ENCODE results near the gene TMEM150A.

Gene TMEM150A

DNA sequence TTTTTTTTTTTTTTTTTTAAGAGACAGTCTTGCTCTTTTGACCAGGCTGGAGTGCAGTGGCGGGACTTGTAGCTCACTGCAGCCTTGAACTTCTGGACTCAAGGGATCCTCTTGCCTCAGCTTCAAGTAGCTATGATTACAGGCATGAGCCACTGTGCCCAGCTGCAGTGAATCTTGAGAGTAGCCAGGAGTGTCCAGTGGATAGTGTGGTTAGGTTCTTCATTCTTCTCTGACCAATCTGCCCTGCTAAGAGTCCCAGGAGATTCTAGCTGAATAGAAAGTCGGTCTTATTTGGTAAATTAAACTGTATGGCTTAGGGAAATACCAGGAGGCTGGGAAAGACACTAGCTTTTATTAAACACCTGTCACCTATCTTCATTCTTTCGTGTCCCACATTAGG is 28.8 kb upstream of the TMEM150A start:
- Histone ChIP-seq H3K4me2 (ENCODE audit: low read depth, low read length, poor library complexity, severe bottlenecking) (no peak overlapping the region), H3K79me2 (ENCODE audit: insufficient read depth, low read length) (peaks cover 11% of the 10 kb centered on the region; the same call in 1 of the 2 replicates), H3K9me2 (replicated peaks; ENCODE audit: insufficient read depth, low read length) (no peaks in the 10 kb centered on the region), H3K9me3 (ENCODE audit: insufficient read depth, low read length) (no peaks in the 10 kb centered on the region), H3K27me3 (ENCODE audit: low read length) (no peaks in the 10 kb centered on the region), H3K27ac (ENCODE audit: low read depth, low read length) (no peak overlapping the region), H3F3A (ENCODE audit: insufficient read depth) (peaks cover 9% of the 10 kb centered on the region; the same call in 1 of the 2 replicates), H4K20me1 (ENCODE audit: low read depth, low read length) (no peaks in the 10 kb centered on the region), H3K9ac (ENCODE audit: low read length) (no peak overlapping the region), H3K36me3 (ENCODE audit: low read length) (peaks cover 33% of the 10 kb centered on the region; the same call in 1 of the 2 replicates), H2AFZ (ENCODE audit: low read depth, low read length, severe bottlenecking) (no peak overlapping the region), H3K4me3 (ENCODE audit: insufficient read depth, low read length, poor library complexity, severe bottlenecking) (no peak overlapping the region)
- no peak for TF ChIP-seq EZH2phosphoT487 (conservative IDR thresholded peaks at IDR 0.05; ENCODE audit: low read length)
- TF ChIP-seq, protein P1, sequence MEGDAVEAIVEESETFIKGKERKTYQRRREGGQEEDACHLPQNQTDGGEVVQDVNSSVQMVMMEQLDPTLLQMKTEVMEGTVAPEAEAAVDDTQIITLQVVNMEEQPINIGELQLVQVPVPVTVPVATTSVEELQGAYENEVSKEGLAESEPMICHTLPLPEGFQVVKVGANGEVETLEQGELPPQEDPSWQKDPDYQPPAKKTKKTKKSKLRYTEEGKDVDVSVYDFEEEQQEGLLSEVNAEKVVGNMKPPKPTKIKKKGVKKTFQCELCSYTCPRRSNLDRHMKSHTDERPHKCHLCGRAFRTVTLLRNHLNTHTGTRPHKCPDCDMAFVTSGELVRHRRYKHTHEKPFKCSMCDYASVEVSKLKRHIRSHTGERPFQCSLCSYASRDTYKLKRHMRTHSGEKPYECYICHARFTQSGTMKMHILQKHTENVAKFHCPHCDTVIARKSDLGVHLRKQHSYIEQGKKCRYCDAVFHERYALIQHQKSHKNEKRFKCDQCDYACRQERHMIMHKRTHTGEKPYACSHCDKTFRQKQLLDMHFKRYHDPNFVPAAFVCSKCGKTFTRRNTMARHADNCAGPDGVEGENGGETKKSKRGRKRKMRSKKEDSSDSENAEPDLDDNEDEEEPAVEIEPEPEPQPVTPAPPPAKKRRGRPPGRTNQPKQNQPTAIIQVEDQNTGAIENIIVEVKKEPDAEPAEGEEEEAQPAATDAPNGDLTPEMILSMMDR (IDR thresholded peaks at IDR 0.05; ENCODE audit: insufficient read depth, low read length, poor library complexity, severe bottlenecking) = no peak

DNA sequence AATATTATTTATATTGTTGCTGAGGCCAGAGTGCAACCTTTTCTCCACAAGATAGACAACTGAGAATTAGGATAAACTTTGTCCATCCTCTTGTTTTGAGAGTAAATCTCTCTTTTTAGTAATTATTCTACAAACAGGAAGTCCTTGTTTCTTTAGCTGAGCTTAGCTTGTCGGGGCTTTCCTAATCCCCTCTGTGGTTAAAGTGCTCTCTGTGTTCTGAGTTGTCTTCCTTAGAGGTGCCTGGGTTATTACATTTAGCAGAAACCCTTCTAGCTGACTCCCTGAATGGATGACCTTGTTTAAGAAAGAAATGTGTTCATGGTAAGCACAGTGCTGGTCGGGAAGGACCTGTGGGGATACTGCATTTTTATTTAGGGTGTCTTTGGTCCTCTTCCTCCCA is 26.2 kb upstream of the TMEM150A start:
- H4K20me1 ChIP-seq (ENCODE audit: low read depth, low read length) = peaks cover under 1% of the 10 kb centered on the region; the same call in 1 of the 2 replicates
- peaks cover 2% of the 10 kb centered on the region; the same call in 1 of the 2 replicates for H3F3A ChIP-seq (ENCODE audit: insufficient read depth)
- TF ChIP-seq, protein P1 (IDR thresholded peaks at IDR 0.05; ENCODE audit: insufficient read depth, low read length, poor library complexity, severe bottlenecking) = no peak
- no peak for TF ChIP-seq EZH2phosphoT487 (conservative IDR thresholded peaks at IDR 0.05; ENCODE audit: low read length)
- H3K27me3 ChIP-seq (ENCODE audit: low read length) = no peaks in the 10 kb centered on the region
- no peak overlapping the region for H3K4me2 ChIP-seq (ENCODE audit: low read depth, low read length, poor library complexity, severe bottlenecking)
- H3K79me2 ChIP-seq (ENCODE audit: insufficient read depth, low read length) = peaks cover 7% of the 10 kb centered on the region; the same call in 1 of the 2 replicates
- no peaks in the 10 kb centered on the region for H3K9me3 ChIP-seq (ENCODE audit: insufficient read depth, low read length)
- H3K9me2 ChIP-seq (replicated peaks; ENCODE audit: insufficient read depth, low read length) = no peaks in the 10 kb centered on the region
- no peak overlapping the region for H2AFZ ChIP-seq (ENCODE audit: low read depth, low read length, severe bottlenecking)
- H3K4me3 ChIP-seq (ENCODE audit: insufficient read depth, low read length, poor library complexity, severe bottlenecking) = no peak overlapping the region
- peaks cover 43% of the 10 kb centered on the region for H3K36me3 ChIP-seq (ENCODE audit: low read length)
- no peak overlapping the region for H3K9ac ChIP-seq (ENCODE audit: low read length)
- no peak overlapping the region for H3K27ac ChIP-seq (ENCODE audit: low read depth, low read length)

DNA sequence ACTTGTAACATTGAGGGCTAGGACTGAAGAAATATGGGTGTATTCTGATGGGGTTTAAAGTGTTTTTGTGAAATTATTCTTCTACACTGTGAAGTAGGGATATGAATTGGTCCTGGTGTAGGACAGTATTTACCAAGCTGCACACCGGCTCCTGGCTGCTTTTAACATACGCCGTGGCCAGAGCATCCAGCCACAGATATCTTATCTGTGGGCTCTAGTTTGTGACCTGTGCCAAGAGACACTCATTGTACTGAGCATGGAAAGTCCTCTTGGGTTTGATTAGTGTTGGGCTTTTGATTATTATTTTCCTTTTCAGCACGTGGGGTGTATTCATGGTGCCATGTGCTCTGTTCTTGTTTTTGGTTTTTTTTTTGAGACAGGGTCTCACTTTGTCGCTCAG is 21.5 kb upstream of the TMEM150A start:
- Histone ChIP-seq H3K9me2 (replicated peaks; ENCODE audit: insufficient read depth, low read length) (no peaks in the 10 kb centered on the region), H3K9me3 (ENCODE audit: insufficient read depth, low read length) (no peaks in the 10 kb centered on the region), H3K9ac (ENCODE audit: low read length) (no peak overlapping the region), H3K4me3 (ENCODE audit: insufficient read depth, low read length, poor library complexity, severe bottlenecking) (no peak overlapping the region), H3K79me2 (ENCODE audit: insufficient read depth, low read length) (peaks cover 38% of the 10 kb centered on the region), H3K27ac (ENCODE audit: low read depth, low read length) (no peak overlapping the region), H3F3A (ENCODE audit: insufficient read depth) (peaks cover 3% of the 10 kb centered on the region; the same call in 1 of the 2 replicates), H3K27me3 (ENCODE audit: low read length) (no peaks in the 10 kb centered on the region), H3K4me2 (ENCODE audit: low read depth, low read length, poor library complexity, severe bottlenecking) (no peak overlapping the region), H4K20me1 (ENCODE audit: low read depth, low read length) (peaks cover 11% of the 10 kb centered on the region; the same call in 1 of the 2 replicates), H3K36me3 (ENCODE audit: low read length) (peaks cover 61% of the 10 kb centered on the region), H2AFZ (ENCODE audit: low read depth, low read length, severe bottlenecking) (no peak overlapping the region)
- TF ChIP-seq, protein P1 (IDR thresholded peaks at IDR 0.05; ENCODE audit: insufficient read depth, low read length, poor library complexity, severe bottlenecking) = no peak
- no peak for TF ChIP-seq EZH2phosphoT487 (conservative IDR thresholded peaks at IDR 0.05; ENCODE audit: low read length)
